NCI-H510A (cell line): ENCODE measurements around the gene CSPG5.

Experiments used
- DNase-seq: peaks from one replicate; lab custom pipeline; 2025; lab: John Stamatoyannopoulos, UW

CSPG5 gene

GRCh38 chr3:47578691-47579632, at the start of gene CSPG5:
TSS of gene CSPG5 (minus strand) at chr3:47578865. CDS start at chr3:47578693, 172 bp downstream.
- DNase-seq = no peak

- DNase-seq = no peak
Measured at GRCh38 chr3:47628426-47628825, 49.8 kb upstream of the CSPG5 start.

GRCh38 chr3:47622671-47623461, 44.2 kb upstream of the CSPG5 start:
- no peak for DNase-seq

- DNase-seq = no peak
Measured at GRCh38 chr3:47617086-47618010, 38.7 kb upstream of the CSPG5 start.

- DNase-seq = no peak
Measured at GRCh38 chr3:47614788-47615187, 36.1 kb upstream of the CSPG5 start.

- no peak for DNase-seq
Measured at GRCh38 chr3:47613722-47614121, 35.1 kb upstream of the CSPG5 start.

- DNase-seq = no peak
Measured at GRCh38 chr3:47612879-47613278, 34.2 kb upstream of the CSPG5 start.

GRCh38 chr3:47612178-47612577, 33.5 kb upstream of the CSPG5 start:
- DNase-seq = no peak

GRCh38 chr3:47611576-47611975, 32.9 kb upstream of the CSPG5 start:
- no peak for DNase-seq

- DNase-seq = no peak
Measured at GRCh38 chr3:47610583-47610982, 31.9 kb upstream of the CSPG5 start.

GRCh38 chr3:47607335-47607734, 28.7 kb upstream of the CSPG5 start:
- DNase-seq = no peak

- DNase-seq = no peak
Measured at GRCh38 chr3:47606165-47606564, 27.5 kb upstream of the CSPG5 start.

- DNase-seq = no peak
Measured at GRCh38 chr3:47605652-47606051, 27.0 kb upstream of the CSPG5 start.

GRCh38 chr3:47604145-47604544, 25.5 kb upstream of the CSPG5 start:
- DNase-seq = no peak

GRCh38 chr3:47603332-47603731, 24.7 kb upstream of the CSPG5 start:
- no peak for DNase-seq

GRCh38 chr3:47601281-47601680, 22.6 kb upstream of the CSPG5 start:
- DNase-seq = no peak

GRCh38 chr3:47594792-47595191, 16.1 kb upstream of the CSPG5 start:
- no peak for DNase-seq

GRCh38 chr3:47592066-47592795, 13.6 kb upstream of the CSPG5 start:
- no peak for DNase-seq

- no peak for DNase-seq
Measured at GRCh38 chr3:47590216-47590615, 11.6 kb upstream of the CSPG5 start.

GRCh38 chr3:47588587-47588986, 9.9 kb upstream of the CSPG5 start:
- no peak for DNase-seq

GRCh38 chr3:47588053-47588452, 9.4 kb upstream of the CSPG5 start:
- no peak for DNase-seq
